ENCODE data around the gene IGFBP4. TPM values are rescaled to one million over a fixed set of nuclear protein-coding genes. Genes with fewer than 3 reads are reported as not detected.
A peak's percentile ranks its signal among the peaks of the same experiment; 100 is the strongest.

The IGFBP4 gene
- total and polyA plus RNA-seq, 2 of the 4 experiments (the other 2 are of a cell fraction): 308 to 1,187 TPM

DNA sequence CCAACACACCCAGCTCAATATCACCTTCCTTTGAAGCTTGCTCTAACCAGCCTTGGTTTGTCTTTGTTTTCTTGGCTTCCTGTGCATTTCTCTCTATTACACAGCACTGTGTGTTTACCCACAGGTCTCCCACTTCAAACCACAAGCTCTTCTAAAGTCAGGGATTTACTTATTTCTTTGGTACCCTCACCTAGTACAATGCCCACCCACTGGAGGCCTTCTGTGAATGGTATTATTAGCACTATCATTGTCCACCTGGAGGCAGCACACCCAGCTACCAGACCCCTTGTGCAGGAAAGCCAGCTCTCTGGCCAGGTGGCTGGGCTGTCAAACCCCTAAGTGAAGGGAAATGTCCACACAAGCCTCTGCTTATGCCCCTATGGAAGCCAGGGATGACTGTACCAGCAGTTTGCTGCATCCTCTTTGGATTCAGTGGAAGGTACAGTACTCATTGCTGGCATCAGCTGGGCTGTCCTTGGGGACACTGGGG lies 16.2 kb upstream of the IGFBP4 start:
- Histone ChIP-seq H3K18ac (ENCODE audit: low read depth, low read length) (no peak overlapping the region), H2AK9ac (replicated peaks; ENCODE audit: low read depth, low read length, poor library complexity) (no peak overlapping the region), H4K20me1 (ENCODE audit: insufficient read depth, low read length) (no peaks in the 10 kb centered on the region), H4K91ac (ENCODE audit: insufficient read depth, low read depth, low read length) (no peak overlapping the region), H4K5ac (ENCODE audit: low read depth, low read length) (no peak overlapping the region), H3K4me3 (ENCODE audit: insufficient read depth, low read depth, low read length) (no peak overlapping the region), H3K4me1 (ENCODE audit: control insufficient read depth, insufficient read depth, low read length) (no peaks in the 10 kb centered on the region), H3K56ac (ENCODE audit: extremely low read depth, insufficient read depth, low read length) (no peak overlapping the region), H2AK5ac (ENCODE audit: low read depth, low read length) (no peak overlapping the region), H3K23ac (ENCODE audit: low read depth, low read length) (no peak overlapping the region), H3K9me3 (ENCODE audit: control insufficient read depth, insufficient read depth, low read length) (no peaks in the 10 kb centered on the region), H3K4ac (ENCODE audit: low read depth, low read length) (no peak overlapping the region), H3K36me3 (ENCODE audit: control insufficient read depth, insufficient read depth, low read length) (no peaks in the 10 kb centered on the region), H3K9me1 (ENCODE audit: insufficient read depth, low read length) (no peaks in the 10 kb centered on the region), H3K27ac (ENCODE audit: insufficient read depth, low read length) (no peak overlapping the region), H2BK15ac (ENCODE audit: low read depth, low read length) (no peak overlapping the region), H4K8ac (ENCODE audit: low read depth in 2 of 2, low read length in 2 of 2) (no peak overlapping the region), H3K9ac (ENCODE audit: low read depth, low read length) (no peak overlapping the region), H2BK20ac (ENCODE audit: low read depth, low read length) (no peak overlapping the region), H2BK120ac (ENCODE audit: low read depth, low read length) (no peak overlapping the region), H3K4me2 (ENCODE audit: low read depth, low read length) (no peak overlapping the region), H2AFZ (replicated peaks; ENCODE audit: low read length, poor library complexity) (peak overlapping the region; percentile 24), H3K27me3 (ENCODE audit: control insufficient read depth, insufficient read depth, low read length) (peaks cover 4% of the 10 kb centered on the region; the same call in 1 of the 2 replicates), H2BK5ac (ENCODE audit: low read depth, low read length, poor library complexity, severe bottlenecking) (no peak overlapping the region), H3K79me1 (ENCODE audit: low read depth in 1 of 2, low read length in 2 of 2) (no peaks in the 10 kb centered on the region), H3K14ac (replicated peaks; ENCODE audit: low read depth, low read length) (no peak overlapping the region)
- in situ Hi-C loops (cut with MboI; ENCODE audit: low sequenced_read_pairs): no loop called here
- no peak for TF ChIP-seq FOS (IDR thresholded peaks at IDR 0.05; ENCODE audit: low read depth, low read length)
- TF ChIP-seq MAFK (IDR thresholded peaks at IDR 0.05; ENCODE audit: low read depth, low read length): no peak
- no peak for TF ChIP-seq MXI1 (IDR thresholded peaks at IDR 0.05; ENCODE audit: borderline replicate concordance, low read depth, low read length)
- no peak for TF ChIP-seq SMC3 (IDR thresholded peaks at IDR 0.05; ENCODE audit: low read depth, low read length)
- no peak for TF ChIP-seq CHD1 (IDR thresholded peaks at IDR 0.05; ENCODE audit: low read depth, low read length)
- TF ChIP-seq MAZ (IDR thresholded peaks at IDR 0.05; ENCODE audit: borderline replicate concordance, low read depth, low read length): no peak
- no peak for TF ChIP-seq RAD21 (IDR thresholded peaks at IDR 0.05; ENCODE audit: low read length)
- TF ChIP-seq BHLHE40 (IDR thresholded peaks at IDR 0.05; ENCODE audit: low read depth, low read length): no peak
- no peak for TF ChIP-seq CEBPB (IDR thresholded peaks at IDR 0.05; ENCODE audit: low read depth, low read length)
- no peak for TF ChIP-seq NFE2L2 (IDR thresholded peaks at IDR 0.05; ENCODE audit: low read depth, low read length)
- TF ChIP-seq, protein P1, sequence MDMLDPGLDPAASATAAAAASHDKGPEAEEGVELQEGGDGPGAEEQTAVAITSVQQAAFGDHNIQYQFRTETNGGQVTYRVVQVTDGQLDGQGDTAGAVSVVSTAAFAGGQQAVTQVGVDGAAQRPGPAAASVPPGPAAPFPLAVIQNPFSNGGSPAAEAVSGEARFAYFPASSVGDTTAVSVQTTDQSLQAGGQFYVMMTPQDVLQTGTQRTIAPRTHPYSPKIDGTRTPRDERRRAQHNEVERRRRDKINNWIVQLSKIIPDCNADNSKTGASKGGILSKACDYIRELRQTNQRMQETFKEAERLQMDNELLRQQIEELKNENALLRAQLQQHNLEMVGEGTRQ (IDR thresholded peaks at IDR 0.05; ENCODE audit: low read depth, low read length): no peak
- TF ChIP-seq, protein P2, sequence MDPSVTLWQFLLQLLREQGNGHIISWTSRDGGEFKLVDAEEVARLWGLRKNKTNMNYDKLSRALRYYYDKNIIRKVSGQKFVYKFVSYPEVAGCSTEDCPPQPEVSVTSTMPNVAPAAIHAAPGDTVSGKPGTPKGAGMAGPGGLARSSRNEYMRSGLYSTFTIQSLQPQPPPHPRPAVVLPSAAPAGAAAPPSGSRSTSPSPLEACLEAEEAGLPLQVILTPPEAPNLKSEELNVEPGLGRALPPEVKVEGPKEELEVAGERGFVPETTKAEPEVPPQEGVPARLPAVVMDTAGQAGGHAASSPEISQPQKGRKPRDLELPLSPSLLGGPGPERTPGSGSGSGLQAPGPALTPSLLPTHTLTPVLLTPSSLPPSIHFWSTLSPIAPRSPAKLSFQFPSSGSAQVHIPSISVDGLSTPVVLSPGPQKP (IDR thresholded peaks at IDR 0.05; ENCODE audit: borderline replicate concordance, low read depth, low read length): no peak
- TF ChIP-seq POLR2A (IDR thresholded peaks at IDR 0.05; ENCODE audit: low read depth, low read length): no peak
- no peak for TF ChIP-seq RCOR1 (IDR thresholded peaks at IDR 0.05; ENCODE audit: insufficient replicate concordance, low read length)
- TF ChIP-seq RFX5 (IDR thresholded peaks at IDR 0.05; ENCODE audit: low read depth, low read length): no peak
- TF ChIP-seq, protein P3, sequence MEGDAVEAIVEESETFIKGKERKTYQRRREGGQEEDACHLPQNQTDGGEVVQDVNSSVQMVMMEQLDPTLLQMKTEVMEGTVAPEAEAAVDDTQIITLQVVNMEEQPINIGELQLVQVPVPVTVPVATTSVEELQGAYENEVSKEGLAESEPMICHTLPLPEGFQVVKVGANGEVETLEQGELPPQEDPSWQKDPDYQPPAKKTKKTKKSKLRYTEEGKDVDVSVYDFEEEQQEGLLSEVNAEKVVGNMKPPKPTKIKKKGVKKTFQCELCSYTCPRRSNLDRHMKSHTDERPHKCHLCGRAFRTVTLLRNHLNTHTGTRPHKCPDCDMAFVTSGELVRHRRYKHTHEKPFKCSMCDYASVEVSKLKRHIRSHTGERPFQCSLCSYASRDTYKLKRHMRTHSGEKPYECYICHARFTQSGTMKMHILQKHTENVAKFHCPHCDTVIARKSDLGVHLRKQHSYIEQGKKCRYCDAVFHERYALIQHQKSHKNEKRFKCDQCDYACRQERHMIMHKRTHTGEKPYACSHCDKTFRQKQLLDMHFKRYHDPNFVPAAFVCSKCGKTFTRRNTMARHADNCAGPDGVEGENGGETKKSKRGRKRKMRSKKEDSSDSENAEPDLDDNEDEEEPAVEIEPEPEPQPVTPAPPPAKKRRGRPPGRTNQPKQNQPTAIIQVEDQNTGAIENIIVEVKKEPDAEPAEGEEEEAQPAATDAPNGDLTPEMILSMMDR (conservative IDR thresholded peaks at IDR 0.05; ENCODE audit: low read depth, low read length): no peak
- ChIA-PET CTCF (interaction anchor here (1.0 to 1.1 kb wide), 2 partner anchors 12 to 37 kb away, joined by 3 read pairs; no protein-coding TSS in a partner anchor), POLR2A (ENCODE audit: unreplicated experiment) (interaction anchor here (0.7 kb wide), 1 partner anchor 9 kb away, joined by 3 read pairs; the partner anchor contains the start of gene TOP2A)
- DNase-seq (no peak), ATAC-seq (ENCODE audit: low read depth) (no peak)
- dilution Hi-C loops (cut with HindIII; ENCODE audit: low sequenced_read_pairs, unreplicated experiment): no loop called here
- intact Hi-C loops (cut with micrococcal nuclease): no loop called here
- no TSS peak for BruUV-seq (replicated peaks)
